Mesenteric fat pad (tissue), 1 donor: ENCODE results near the gene SNX20. TPM values are rescaled to one million over a fixed set of nuclear protein-coding genes. Genes with fewer than 3 reads are reported as not detected.

Experiments
- DNase-seq: peaks from one replicate; pipeline ENCODE4 v3.0.0-alpha.2; 2020; ENCODE audit warnings: low spot score
- total RNA-seq: library from RNA; stranded (reverse); fragmentation: NEBNext Ultra II Directional; extraction: Animal tissue kit (Norgen Biotek cat#: 25700); gene quantifications from one replicate; pipeline ENCODE4 v1.2.1, GENCODE V29; 2021
- donor health status: DM: yes; HTN: yes; CAD: no.

Gene SNX20
- total RNA-seq, 1 donor from 2014 or later = 3.6 TPM

GRCh38 chr16:50705436-50706110 lies 24.5 kb upstream of the SNX20 start:
- DNase-seq = no peak

GRCh38 chr16:50704245-50704644 lies 23.1 kb upstream of the SNX20 start:
- DNase-seq = no peak

- no peak for DNase-seq
These were observed 21.6 kb upstream of the SNX20 start for GRCh38 chr16:50702725-50703124.

GRCh38 chr16:50699326-50700159 lies 18.4 kb upstream of the SNX20 start:
- no peak for DNase-seq

- peak; percentile 87 for DNase-seq
These were observed 17.0 kb upstream of the SNX20 start for GRCh38 chr16:50697881-50698767.

GRCh38 chr16:50697421-50697715 lies 16.3 kb upstream of the SNX20 start:
- no peak for DNase-seq

- peak; percentile 90 for DNase-seq
These were observed 15.7 kb upstream of the SNX20 start for GRCh38 chr16:50696575-50697420.

GRCh38 chr16:50696126-50696525 lies 15.0 kb upstream of the SNX20 start:
- DNase-seq = no peak

GRCh38 chr16:50695017-50696000 lies 14.2 kb upstream of the SNX20 start:
- no peak for DNase-seq

- DNase-seq = no peak
These were observed 13.1 kb upstream of the SNX20 start for GRCh38 chr16:50694206-50694605.

- DNase-seq = no peak
These were observed 12.1 kb upstream of the SNX20 start, which contains the start of gene NOD2 for GRCh38 chr16:50692999-50693781. NOD2 (plus strand) TSS chr16:50693606; CDS start chr16:50699496, 5,890 bp downstream.

GRCh38 chr16:50692644-50692998 lies 11.5 kb upstream of the SNX20 start:
- DNase-seq = no peak

- DNase-seq = no peak
These were observed 9.1 kb upstream of the SNX20 start for GRCh38 chr16:50690177-50690576.

- no peak for DNase-seq
These were observed 7.8 kb upstream of the SNX20 start for GRCh38 chr16:50688867-50689266.

GRCh38 chr16:50688083-50688482 lies 7.0 kb upstream of the SNX20 start:
- DNase-seq = no peak

- no peak for DNase-seq
These were observed 4.5 kb upstream of the SNX20 start for GRCh38 chr16:50685462-50686063.

GRCh38 chr16:50684823-50685461 lies 3.8 kb upstream of the SNX20 start:
- DNase-seq = no peak
